ENCODE results near the gene TEAD1.

The TEAD1 gene

DNA sequence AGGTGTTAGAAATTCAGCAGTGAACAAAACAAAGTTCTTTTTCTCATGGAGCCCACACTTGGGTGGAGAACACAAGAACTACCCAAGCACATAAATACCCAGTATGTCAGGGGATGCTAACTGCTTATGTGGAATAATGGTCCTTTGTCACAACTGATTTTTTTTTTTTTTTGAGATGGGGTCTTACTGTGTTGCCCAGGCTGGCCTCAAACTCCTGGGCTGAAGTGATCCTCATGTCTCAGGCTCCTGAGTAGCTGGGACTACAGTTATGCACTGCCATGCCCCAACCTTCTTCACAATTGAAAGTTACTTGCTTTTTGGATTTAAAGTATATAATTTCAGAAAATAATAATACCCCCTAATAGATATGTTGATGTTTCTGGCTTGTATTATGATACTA lies 212.3 kb downstream of the TEAD1 start:
- H2AFZ ChIP-seq (ENCODE audit: low read length): no peak overlapping the region
- no peak overlapping the region for H2BK12ac ChIP-seq (ENCODE audit: low read length)
- no peak overlapping the region for H2BK15ac ChIP-seq (ENCODE audit: low read length)
- no peak overlapping the region for H2BK5ac ChIP-seq (ENCODE audit: low read length)
- no peak overlapping the region for H2BK120ac ChIP-seq (ENCODE audit: low read depth, low read length)
- H3K9ac ChIP-seq (ENCODE audit: low read depth, low read length, poor library complexity): no peak overlapping the region
- H3K27me3 ChIP-seq (ENCODE audit: control insufficient read depth in 3 of 3, insufficient read depth in 3 of 3, low read depth in 1 of 3, low read length in 3 of 3): no peaks in the 10 kb centered on the region
- no peak overlapping the region for H3K18ac ChIP-seq (ENCODE audit: low read length)
- H3K36me3 ChIP-seq (replicated peaks in 1 of 2; ENCODE audit: control insufficient read depth in 2 of 2, insufficient read depth in 2 of 2, low read length in 2 of 2): peaks cover 30 to 93% of the 10 kb centered on the region in 2 donors
- H2AK5ac ChIP-seq (ENCODE audit: low read depth, low read length): no peak overlapping the region
- no peak overlapping the region for H3K14ac ChIP-seq (ENCODE audit: low read length)
- H3K9me3 ChIP-seq (replicated peaks in 1 of 2; ENCODE audit: control insufficient read depth in 2 of 2, insufficient read depth in 1 of 2, low read depth in 1 of 2, low read length in 2 of 2): no peaks in the 10 kb centered on the region
- no peak overlapping the region for H3K27ac ChIP-seq (replicated peaks; ENCODE audit: low read length)
- no peak overlapping the region for H3K4me3 ChIP-seq (ENCODE audit: low read length in 2 of 2)
- no peak overlapping the region for H3K23ac ChIP-seq (ENCODE audit: low read depth, low read length, poor library complexity)
- H4K91ac ChIP-seq (ENCODE audit: low read depth, low read length, poor library complexity): no peak overlapping the region
- H3K4me2 ChIP-seq (ENCODE audit: insufficient read depth, low read length, poor library complexity, severe bottlenecking): no peak overlapping the region
- H4K8ac ChIP-seq (ENCODE audit: low read depth, low read length): no peak overlapping the region
- no peaks in the 10 kb centered on the region for H3K79me1 ChIP-seq (ENCODE audit: low read depth, low read length)
- no peak for DNase-seq (ENCODE audit: low spot score)
- H3K4ac ChIP-seq (ENCODE audit: low read length): no peak overlapping the region
- no peaks in the 10 kb centered on the region for H3K4me1 ChIP-seq (ENCODE audit: control insufficient read depth in 2 of 2, insufficient read depth in 1 of 2, low read depth in 1 of 2, low read length in 2 of 2)

- Histone ChIP-seq H3K23ac (ENCODE audit: low read depth, low read length, poor library complexity) (no peak overlapping the region), H3K27me3 (ENCODE audit: control insufficient read depth in 3 of 3, insufficient read depth in 3 of 3, low read depth in 1 of 3, low read length in 3 of 3) (no peaks in the 10 kb centered on the region), H2AFZ (ENCODE audit: low read length) (no peak overlapping the region), H3K18ac (ENCODE audit: low read length) (no peak overlapping the region), H2BK5ac (ENCODE audit: low read length) (no peak overlapping the region), H4K91ac (ENCODE audit: low read depth, low read length, poor library complexity) (no peak overlapping the region), H3K4me2 (ENCODE audit: insufficient read depth, low read length, poor library complexity, severe bottlenecking) (no peak overlapping the region), H3K14ac (ENCODE audit: low read length) (no peak overlapping the region), H3K4me1 (ENCODE audit: control insufficient read depth in 2 of 2, insufficient read depth in 1 of 2, low read depth in 1 of 2, low read length in 2 of 2) (peaks cover 0 to 2% of the 10 kb centered on the region in 2 donors), H3K79me1 (ENCODE audit: low read depth, low read length) (no peaks in the 10 kb centered on the region), H2BK120ac (ENCODE audit: low read depth, low read length) (no peak overlapping the region), H2AK5ac (ENCODE audit: low read depth, low read length) (no peak overlapping the region), H3K9ac (ENCODE audit: low read depth, low read length, poor library complexity) (no peak overlapping the region), H3K4ac (ENCODE audit: low read length) (no peak overlapping the region), H3K9me3 (replicated peaks in 1 of 2; ENCODE audit: control insufficient read depth in 2 of 2, insufficient read depth in 1 of 2, low read depth in 1 of 2, low read length in 2 of 2) (no peaks in the 10 kb centered on the region), H3K27ac (replicated peaks; ENCODE audit: low read length) (no peak overlapping the region), H3K36me3 (replicated peaks in 1 of 2; ENCODE audit: control insufficient read depth in 2 of 2, insufficient read depth in 2 of 2, low read length in 2 of 2) (peaks cover 16 to 88% of the 10 kb centered on the region in 2 donors), H2BK15ac (ENCODE audit: low read length) (no peak overlapping the region), H4K8ac (ENCODE audit: low read depth, low read length) (no peak overlapping the region), H3K4me3 (ENCODE audit: low read length in 2 of 2) (no peak overlapping the region), H2BK12ac (ENCODE audit: low read length) (no peak overlapping the region)
- WGBS, 2 donors (ENCODE audit: extremely low coverage in 2 of 2, insufficient read length in 2 of 2, insufficient replicate concordance in 1 of 2): no CpG with 5 or more reads among the region's 6 CpGs
- DNase-seq (ENCODE audit: low spot score): peak; percentile 72
Observed at GRCh38 chr11:12888525-12889158, 214.4 kb downstream of the TEAD1 start.

DNA sequence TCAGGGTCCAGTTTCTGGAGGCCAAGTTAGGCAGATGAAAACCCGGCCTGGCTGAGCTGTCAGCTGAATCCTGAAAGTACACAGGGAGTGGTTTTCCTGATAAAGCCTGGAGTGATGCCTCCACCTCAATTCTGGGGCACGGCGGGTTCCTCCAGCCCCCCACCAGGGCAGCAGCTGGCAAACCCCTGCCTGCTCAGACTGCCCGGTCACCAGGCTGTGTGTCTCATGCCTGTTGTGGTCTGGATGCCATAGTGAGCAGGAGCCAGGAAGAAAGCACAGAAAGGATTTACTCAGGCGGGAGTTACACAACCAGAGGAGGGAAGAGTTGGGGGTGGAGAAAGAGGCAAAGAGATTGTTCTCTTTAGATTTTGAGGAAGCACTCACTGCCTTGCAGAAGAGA lies 215.0 kb downstream of the TEAD1 start:
- no peak overlapping the region for H3K23ac ChIP-seq (ENCODE audit: low read depth, low read length, poor library complexity)
- no peak overlapping the region for H3K4ac ChIP-seq (ENCODE audit: low read length)
- H3K79me1 ChIP-seq (ENCODE audit: low read depth, low read length): no peaks in the 10 kb centered on the region
- no peak overlapping the region for H4K8ac ChIP-seq (ENCODE audit: low read depth, low read length)
- no peak for DNase-seq (ENCODE audit: low spot score)
- no peak overlapping the region for H4K91ac ChIP-seq (ENCODE audit: low read depth, low read length, poor library complexity)
- H2AK5ac ChIP-seq (ENCODE audit: low read depth, low read length): no peak overlapping the region
- no CpG with 5 or more reads among the region's 5 CpGs for WGBS, 2 donors (ENCODE audit: extremely low coverage in 2 of 2, insufficient read length in 2 of 2, insufficient replicate concordance in 1 of 2)
- H2BK15ac ChIP-seq (ENCODE audit: low read length): no peak overlapping the region
- H3K4me2 ChIP-seq (ENCODE audit: insufficient read depth, low read length, poor library complexity, severe bottlenecking): no peak overlapping the region
- H2BK5ac ChIP-seq (ENCODE audit: low read length): no peak overlapping the region
- H3K36me3 ChIP-seq (replicated peaks in 1 of 2; ENCODE audit: control insufficient read depth in 2 of 2, insufficient read depth in 2 of 2, low read length in 2 of 2): peaks cover 15 to 87% of the 10 kb centered on the region in 2 donors
- no peak overlapping the region for H2BK120ac ChIP-seq (ENCODE audit: low read depth, low read length)
- H3K4me1 ChIP-seq (ENCODE audit: control insufficient read depth in 2 of 2, insufficient read depth in 1 of 2, low read depth in 1 of 2, low read length in 2 of 2): peaks cover 0 to 4% of the 10 kb centered on the region in 2 donors
- no peak overlapping the region for H3K18ac ChIP-seq (ENCODE audit: low read length)
- H3K27ac ChIP-seq (replicated peaks; ENCODE audit: low read length): no peak overlapping the region
- H3K9ac ChIP-seq (ENCODE audit: low read depth, low read length, poor library complexity): no peak overlapping the region
- no peak overlapping the region for H3K14ac ChIP-seq (ENCODE audit: low read length)
- no peaks in the 10 kb centered on the region for H3K9me3 ChIP-seq (replicated peaks in 1 of 2; ENCODE audit: control insufficient read depth in 2 of 2, insufficient read depth in 1 of 2, low read depth in 1 of 2, low read length in 2 of 2)
- H2AFZ ChIP-seq (ENCODE audit: low read length): no peak overlapping the region
- H3K27me3 ChIP-seq (ENCODE audit: control insufficient read depth in 3 of 3, insufficient read depth in 3 of 3, low read depth in 1 of 3, low read length in 3 of 3): no peaks in the 10 kb centered on the region
- no peak overlapping the region for H3K4me3 ChIP-seq (ENCODE audit: low read length in 2 of 2)
- H2BK12ac ChIP-seq (ENCODE audit: low read length): no peak overlapping the region

DNA sequence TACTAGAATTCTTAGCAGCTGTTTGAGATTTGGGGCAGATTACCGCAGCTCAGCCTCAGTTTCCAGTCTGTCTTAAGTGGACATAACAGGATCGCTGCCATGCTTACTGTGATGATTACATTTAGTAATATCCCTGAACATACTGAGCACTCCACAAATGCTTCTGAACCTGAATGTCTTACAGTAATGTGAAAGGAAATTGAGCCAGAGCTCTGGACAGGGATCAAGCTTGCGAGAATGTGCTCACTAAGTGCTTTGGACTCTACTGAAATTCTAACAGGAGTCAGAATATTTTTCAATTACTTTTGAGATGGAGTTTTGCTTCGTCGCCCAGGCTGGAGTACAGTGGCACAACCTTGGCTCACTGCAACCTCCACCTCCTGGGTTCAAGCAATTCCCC lies 216.3 kb downstream of the TEAD1 start:
- H3K23ac ChIP-seq (ENCODE audit: low read depth, low read length, poor library complexity): no peak overlapping the region
- H3K4me1 ChIP-seq (ENCODE audit: control insufficient read depth in 2 of 2, insufficient read depth in 1 of 2, low read depth in 1 of 2, low read length in 2 of 2): peaks cover 0 to 4% of the 10 kb centered on the region in 2 donors
- no peak overlapping the region for H2BK5ac ChIP-seq (ENCODE audit: low read length)
- H3K14ac ChIP-seq (ENCODE audit: low read length): no peak overlapping the region
- no peak overlapping the region for H2BK15ac ChIP-seq (ENCODE audit: low read length)
- no peaks in the 10 kb centered on the region for H3K79me1 ChIP-seq (ENCODE audit: low read depth, low read length)
- H3K4me3 ChIP-seq (ENCODE audit: low read length in 2 of 2): no peak overlapping the region
- H2BK120ac ChIP-seq (ENCODE audit: low read depth, low read length): no peak overlapping the region
- H3K9me3 ChIP-seq (replicated peaks in 1 of 2; ENCODE audit: control insufficient read depth in 2 of 2, insufficient read depth in 1 of 2, low read depth in 1 of 2, low read length in 2 of 2): no peaks in the 10 kb centered on the region
- H2BK12ac ChIP-seq (ENCODE audit: low read length): no peak overlapping the region
- peaks cover 11 to 91% of the 10 kb centered on the region in 2 donors for H3K36me3 ChIP-seq (replicated peaks in 1 of 2; ENCODE audit: control insufficient read depth in 2 of 2, insufficient read depth in 2 of 2, low read length in 2 of 2)
- no CpG with 5 or more reads among the region's 5 CpGs for WGBS, 2 donors (ENCODE audit: extremely low coverage in 2 of 2, insufficient read length in 2 of 2, insufficient replicate concordance in 1 of 2)
- DNase-seq (ENCODE audit: low spot score): no peak
- H3K4me2 ChIP-seq (ENCODE audit: insufficient read depth, low read length, poor library complexity, severe bottlenecking): no peak overlapping the region
- no peak overlapping the region for H3K27ac ChIP-seq (replicated peaks; ENCODE audit: low read length)
- H3K4ac ChIP-seq (ENCODE audit: low read length): no peak overlapping the region
- H2AK5ac ChIP-seq (ENCODE audit: low read depth, low read length): no peak overlapping the region
- no peak overlapping the region for H4K91ac ChIP-seq (ENCODE audit: low read depth, low read length, poor library complexity)
- H2AFZ ChIP-seq (ENCODE audit: low read length): no peak overlapping the region
- H3K27me3 ChIP-seq (ENCODE audit: control insufficient read depth in 3 of 3, insufficient read depth in 3 of 3, low read depth in 1 of 3, low read length in 3 of 3): no peaks in the 10 kb centered on the region
- H4K8ac ChIP-seq (ENCODE audit: low read depth, low read length): no peak overlapping the region
- H3K9ac ChIP-seq (ENCODE audit: low read depth, low read length, poor library complexity): no peak overlapping the region
- H3K18ac ChIP-seq (ENCODE audit: low read length): no peak overlapping the region

Data from neuronal stem cell (in vitro differentiated cells).